ENCODE measurements around the gene IRF2. TPM values are rescaled to one million over a fixed set of nuclear protein-coding genes. Genes with fewer than 3 reads are reported as not detected.

IRF2 gene
- polyA plus RNA-seq (1.4 and 5.7 TPM in 2 replicates), polyA minus RNA-seq (5.6 and 9.1 TPM in 2 replicates)

DNA sequence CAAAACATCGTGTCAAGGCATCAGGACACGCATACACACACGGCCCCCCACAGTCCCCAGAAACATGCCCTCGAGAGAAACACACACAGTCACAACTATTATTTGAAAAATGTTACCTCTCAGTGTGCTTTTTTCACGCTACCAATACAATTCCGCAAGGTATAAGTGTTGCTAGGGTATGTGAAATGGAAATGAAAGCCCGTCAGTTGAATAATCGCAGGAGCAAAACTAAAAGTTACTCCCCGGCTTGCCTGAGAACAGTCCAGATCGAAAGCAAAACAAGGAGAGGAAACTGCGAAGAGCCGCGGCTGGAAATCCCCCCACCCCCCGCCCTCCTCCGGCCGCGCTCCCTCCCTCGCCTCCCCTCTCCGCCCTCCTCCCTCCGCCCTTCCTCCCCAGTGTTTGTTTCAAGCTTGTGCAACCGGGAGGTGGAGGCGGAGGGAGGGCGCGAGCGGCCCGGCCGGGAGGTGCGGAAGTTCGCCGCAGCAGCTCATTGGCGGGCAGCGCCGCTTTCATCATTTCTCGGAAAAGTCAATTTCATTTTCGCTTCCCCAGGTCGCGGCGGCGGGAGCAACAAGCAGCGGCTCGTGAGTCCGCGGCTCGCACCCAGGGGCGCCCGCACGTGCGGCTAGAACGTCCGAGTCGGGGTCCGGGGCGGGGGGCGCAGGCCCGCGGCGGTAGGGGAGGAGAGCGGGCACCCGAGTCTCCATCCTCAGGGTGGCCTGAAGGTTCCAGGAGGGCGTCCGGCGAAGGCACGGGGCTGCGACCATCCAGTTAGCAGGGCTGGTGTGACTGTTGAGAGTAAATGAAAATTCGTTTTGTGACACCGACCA is at the start of gene IRF2:
TSS of gene IRF2 (minus strand) at position 288 of the 833 bp plus-strand sequence. CDS start 45,486 bp downstream, outside the sequence.
- TF ChIP-seq RAD21 (conservative IDR thresholded peaks at IDR 0.05) (no peak), TAF1 (IDR thresholded peaks at IDR 0.05; ENCODE audit: low read depth) (peak; percentile 14), POLR2AphosphoS5 (IDR thresholded peaks at IDR 0.05) (no peak), MXI1 (conservative IDR thresholded peaks at IDR 0.05; ENCODE audit: poor library complexity, severe bottlenecking) (peak; percentile 6), EZH2 (IDR thresholded peaks at IDR 0.05; ENCODE audit: borderline replicate concordance, insufficient read depth, low read length, poor library complexity, severe bottlenecking) (no peak), SMC3 (conservative IDR thresholded peaks at IDR 0.05; ENCODE audit: poor library complexity) (no peak), EP300 (conservative IDR thresholded peaks at IDR 0.05; ENCODE audit: poor library complexity, severe bottlenecking) (no peak)
- TF ChIP-seq, protein P1, sequence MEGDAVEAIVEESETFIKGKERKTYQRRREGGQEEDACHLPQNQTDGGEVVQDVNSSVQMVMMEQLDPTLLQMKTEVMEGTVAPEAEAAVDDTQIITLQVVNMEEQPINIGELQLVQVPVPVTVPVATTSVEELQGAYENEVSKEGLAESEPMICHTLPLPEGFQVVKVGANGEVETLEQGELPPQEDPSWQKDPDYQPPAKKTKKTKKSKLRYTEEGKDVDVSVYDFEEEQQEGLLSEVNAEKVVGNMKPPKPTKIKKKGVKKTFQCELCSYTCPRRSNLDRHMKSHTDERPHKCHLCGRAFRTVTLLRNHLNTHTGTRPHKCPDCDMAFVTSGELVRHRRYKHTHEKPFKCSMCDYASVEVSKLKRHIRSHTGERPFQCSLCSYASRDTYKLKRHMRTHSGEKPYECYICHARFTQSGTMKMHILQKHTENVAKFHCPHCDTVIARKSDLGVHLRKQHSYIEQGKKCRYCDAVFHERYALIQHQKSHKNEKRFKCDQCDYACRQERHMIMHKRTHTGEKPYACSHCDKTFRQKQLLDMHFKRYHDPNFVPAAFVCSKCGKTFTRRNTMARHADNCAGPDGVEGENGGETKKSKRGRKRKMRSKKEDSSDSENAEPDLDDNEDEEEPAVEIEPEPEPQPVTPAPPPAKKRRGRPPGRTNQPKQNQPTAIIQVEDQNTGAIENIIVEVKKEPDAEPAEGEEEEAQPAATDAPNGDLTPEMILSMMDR (IDR thresholded peaks at IDR 0.05; ENCODE audit: poor library complexity, severe bottlenecking), result no peak
- TF ChIP-seq, protein P2, sequence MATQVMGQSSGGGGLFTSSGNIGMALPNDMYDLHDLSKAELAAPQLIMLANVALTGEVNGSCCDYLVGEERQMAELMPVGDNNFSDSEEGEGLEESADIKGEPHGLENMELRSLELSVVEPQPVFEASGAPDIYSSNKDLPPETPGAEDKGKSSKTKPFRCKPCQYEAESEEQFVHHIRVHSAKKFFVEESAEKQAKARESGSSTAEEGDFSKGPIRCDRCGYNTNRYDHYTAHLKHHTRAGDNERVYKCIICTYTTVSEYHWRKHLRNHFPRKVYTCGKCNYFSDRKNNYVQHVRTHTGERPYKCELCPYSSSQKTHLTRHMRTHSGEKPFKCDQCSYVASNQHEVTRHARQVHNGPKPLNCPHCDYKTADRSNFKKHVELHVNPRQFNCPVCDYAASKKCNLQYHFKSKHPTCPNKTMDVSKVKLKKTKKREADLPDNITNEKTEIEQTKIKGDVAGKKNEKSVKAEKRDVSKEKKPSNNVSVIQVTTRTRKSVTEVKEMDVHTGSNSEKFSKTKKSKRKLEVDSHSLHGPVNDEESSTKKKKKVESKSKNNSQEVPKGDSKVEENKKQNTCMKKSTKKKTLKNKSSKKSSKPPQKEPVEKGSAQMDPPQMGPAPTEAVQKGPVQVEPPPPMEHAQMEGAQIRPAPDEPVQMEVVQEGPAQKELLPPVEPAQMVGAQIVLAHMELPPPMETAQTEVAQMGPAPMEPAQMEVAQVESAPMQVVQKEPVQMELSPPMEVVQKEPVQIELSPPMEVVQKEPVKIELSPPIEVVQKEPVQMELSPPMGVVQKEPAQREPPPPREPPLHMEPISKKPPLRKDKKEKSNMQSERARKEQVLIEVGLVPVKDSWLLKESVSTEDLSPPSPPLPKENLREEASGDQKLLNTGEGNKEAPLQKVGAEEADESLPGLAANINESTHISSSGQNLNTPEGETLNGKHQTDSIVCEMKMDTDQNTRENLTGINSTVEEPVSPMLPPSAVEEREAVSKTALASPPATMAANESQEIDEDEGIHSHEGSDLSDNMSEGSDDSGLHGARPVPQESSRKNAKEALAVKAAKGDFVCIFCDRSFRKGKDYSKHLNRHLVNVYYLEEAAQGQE (IDR thresholded peaks at IDR 0.05; ENCODE audit: borderline replicate concordance), result no peak
- H3K27me3 ChIP-seq (ENCODE audit: insufficient read depth, low read depth, low read length), result peaks cover 2% of the 10 kb centered on the region
- H3K27ac ChIP-seq (ENCODE audit: low read length), result peak within 1 kb of the TSS; percentile 37
- H2AFZ ChIP-seq (ENCODE audit: low read depth, low read length), result peak within 1 kb of the TSS; percentile 60
- H3K36me3 ChIP-seq (ENCODE audit: insufficient read depth, low read length), result no peaks in the 10 kb centered on the region
- no peaks in the 10 kb centered on the region for H4K20me1 ChIP-seq (ENCODE audit: insufficient read depth)
- H3K4me2 ChIP-seq (ENCODE audit: low read length), result peak within 1 kb of the TSS; percentile 88
- H3F3A ChIP-seq (ENCODE audit: insufficient read depth, low read length, poor library complexity, severe bottlenecking), result no peaks in the 10 kb centered on the region
- no peaks in the 10 kb centered on the region for H3K9me2 ChIP-seq (ENCODE audit: insufficient read depth, low read length)
- peak within 1 kb of the TSS; percentile 74 for H3K9ac ChIP-seq (ENCODE audit: low read length)
- H3K4me3 ChIP-seq (ENCODE audit: low read length), result peak within 1 kb of the TSS; percentile 88
- no peaks in the 10 kb centered on the region for H3K9me3 ChIP-seq (ENCODE audit: low read length)
- H3K79me2 ChIP-seq (replicated peaks; ENCODE audit: insufficient read depth, low read length), result peaks cover 17% of the 10 kb centered on the region

DNA sequence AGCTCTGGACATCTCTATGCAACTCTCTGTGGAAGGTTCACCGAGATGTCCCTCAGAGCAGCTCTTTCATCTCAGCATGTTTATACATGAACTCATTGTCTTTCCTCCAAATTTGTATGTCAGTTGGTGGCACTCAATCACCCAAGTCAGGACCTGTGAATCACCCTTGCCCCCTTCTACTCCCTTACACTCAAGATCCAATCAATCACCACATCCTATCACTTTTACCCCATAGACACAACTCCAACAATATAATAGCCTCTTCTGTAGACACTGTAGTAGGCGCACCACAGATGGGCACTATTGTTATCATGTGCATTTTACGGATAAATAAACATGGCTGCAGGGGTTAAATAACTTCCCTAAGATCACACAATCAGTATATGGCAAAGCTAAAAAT is 41.3 kb upstream of the IRF2 start:
- no peak overlapping the region for H3K27ac ChIP-seq (ENCODE audit: low read length)
- H3K9me2 ChIP-seq (ENCODE audit: insufficient read depth, low read length), result no peaks in the 10 kb centered on the region
- H3K9me3 ChIP-seq (ENCODE audit: low read length), result no peaks in the 10 kb centered on the region
- TF ChIP-seq, protein P2 (IDR thresholded peaks at IDR 0.05; ENCODE audit: borderline replicate concordance), result no peak
- TF ChIP-seq RAD21 (conservative IDR thresholded peaks at IDR 0.05) (no peak), POLR2AphosphoS5 (IDR thresholded peaks at IDR 0.05) (no peak), SMC3 (conservative IDR thresholded peaks at IDR 0.05; ENCODE audit: poor library complexity) (no peak)
- TF ChIP-seq, protein P1 (IDR thresholded peaks at IDR 0.05; ENCODE audit: poor library complexity, severe bottlenecking), result no peak
- H3K36me3 ChIP-seq (ENCODE audit: insufficient read depth, low read length), result no peaks in the 10 kb centered on the region
- H3K27me3 ChIP-seq (ENCODE audit: insufficient read depth, low read depth, low read length), result no peaks in the 10 kb centered on the region
- H4K20me1 ChIP-seq (ENCODE audit: insufficient read depth), result no peaks in the 10 kb centered on the region
- H3K4me3 ChIP-seq (ENCODE audit: low read length), result no peak overlapping the region
- no peaks in the 10 kb centered on the region for H3K79me2 ChIP-seq (replicated peaks; ENCODE audit: insufficient read depth, low read length)
- H3K4me2 ChIP-seq (ENCODE audit: low read length), result no peak overlapping the region
- H3K9ac ChIP-seq (ENCODE audit: low read length), result no peak overlapping the region
- no peak overlapping the region for H2AFZ ChIP-seq (ENCODE audit: low read depth, low read length)
- H3F3A ChIP-seq (ENCODE audit: insufficient read depth, low read length, poor library complexity, severe bottlenecking), result no peaks in the 10 kb centered on the region
